Bronchial smooth muscle cell (primary cell): ENCODE results near the gene HAPLN3. TPM values are rescaled to one million over a fixed set of nuclear protein-coding genes. Genes with fewer than 3 reads are reported as not detected.

ENCODE experiments used
- total RNA-seq: library from RNA; depleted of rRNA; stranded (reverse); fragments of >200 nt; gene quantifications from 2 replicates; pipeline ENCODE4 v1.2.1, GENCODE V29; 2014

HAPLN3 gene, protein sequence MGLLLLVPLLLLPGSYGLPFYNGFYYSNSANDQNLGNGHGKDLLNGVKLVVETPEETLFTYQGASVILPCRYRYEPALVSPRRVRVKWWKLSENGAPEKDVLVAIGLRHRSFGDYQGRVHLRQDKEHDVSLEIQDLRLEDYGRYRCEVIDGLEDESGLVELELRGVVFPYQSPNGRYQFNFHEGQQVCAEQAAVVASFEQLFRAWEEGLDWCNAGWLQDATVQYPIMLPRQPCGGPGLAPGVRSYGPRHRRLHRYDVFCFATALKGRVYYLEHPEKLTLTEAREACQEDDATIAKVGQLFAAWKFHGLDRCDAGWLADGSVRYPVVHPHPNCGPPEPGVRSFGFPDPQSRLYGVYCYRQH
- 1.9 and 2.4 TPM in 2 replicates for total RNA-seq

GRCh38 chr15:88894819-88895767 lies at the start of gene HAPLN3:
Gene HAPLN3, minus strand, starts transcription at chr15:88895544. Its CDS starts 8,246 bp downstream, at chr15:88887298.

DNA sequence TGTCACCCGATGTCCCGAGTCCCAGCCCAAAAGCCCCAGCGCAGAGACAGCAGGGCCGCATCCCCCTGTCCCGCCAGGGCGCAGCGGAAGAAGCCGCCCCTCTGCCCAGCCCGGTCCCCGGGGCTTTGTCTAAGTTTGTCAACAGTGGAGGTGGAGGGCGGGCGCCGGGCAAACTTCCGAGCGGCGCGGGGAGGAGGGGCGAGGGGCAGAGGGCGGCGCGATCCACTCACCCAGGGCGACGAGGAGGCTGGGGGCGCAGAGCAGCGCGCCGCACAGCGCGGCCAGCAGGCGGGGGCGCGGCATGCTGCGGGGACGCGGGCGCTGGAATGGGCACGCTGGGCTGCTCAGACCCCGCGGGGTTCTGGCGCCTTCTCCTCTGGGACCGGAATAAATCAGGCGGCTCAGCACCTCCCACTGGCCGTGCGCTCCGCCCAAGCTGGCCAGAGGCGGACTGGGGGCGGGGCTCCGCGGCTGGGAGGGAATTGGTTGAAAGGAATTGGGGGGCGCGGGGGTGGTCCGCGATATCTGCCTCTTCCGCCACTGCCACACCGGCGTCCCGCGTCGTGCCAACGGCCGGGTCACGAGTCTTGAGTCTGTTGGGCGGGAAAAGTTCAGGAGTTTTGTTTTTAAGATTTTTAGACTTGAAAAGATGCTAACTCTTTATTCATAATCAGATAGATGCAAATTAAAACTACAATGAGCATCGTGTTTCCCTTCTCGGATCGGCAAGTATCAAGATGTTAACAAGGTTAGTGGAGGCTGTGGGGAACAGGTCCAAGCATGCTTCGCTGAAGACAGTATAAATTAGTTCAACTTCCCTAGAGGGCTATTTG lies 17.9 kb upstream of the HAPLN3 start, which contains the start of gene MFGE8:
Gene MFGE8 (minus strand): TSS at position 363 of the 833 bp plus-strand sequence. CDS start 60 bp downstream, at position 303.

Other genes with a start within 250 kb of the HAPLN3 start
- under 0.01 and 0.09 TPM in 2 replicates for gene ACAN, start 92.1 kb downstream of the HAPLN3 start, total RNA-seq
- 67.0 and 70.6 TPM in 2 replicates for gene MFGE8, start 17.8 kb upstream of the HAPLN3 start, total RNA-seq
- gene ABHD2, start 192.9 kb upstream of the HAPLN3 start, total RNA-seq: 39.6 and 86.7 TPM in 2 replicates